Medulla oblongata (tissue), 1 donor: Measurements from ENCODE around the gene ZNF200.
"Not testable (repeated sequence)": the region's sequence is repeated elsewhere in the genome, so short reads cannot be mapped to it uniquely, and the experiment has no call there.

ENCODE experiments used
- DNase-seq: peaks from one replicate; pipeline ENCODE4 v3.0.0-alpha.2; 2015; ENCODE audit errors: extremely low spot score

The ZNF200 gene

DNA sequence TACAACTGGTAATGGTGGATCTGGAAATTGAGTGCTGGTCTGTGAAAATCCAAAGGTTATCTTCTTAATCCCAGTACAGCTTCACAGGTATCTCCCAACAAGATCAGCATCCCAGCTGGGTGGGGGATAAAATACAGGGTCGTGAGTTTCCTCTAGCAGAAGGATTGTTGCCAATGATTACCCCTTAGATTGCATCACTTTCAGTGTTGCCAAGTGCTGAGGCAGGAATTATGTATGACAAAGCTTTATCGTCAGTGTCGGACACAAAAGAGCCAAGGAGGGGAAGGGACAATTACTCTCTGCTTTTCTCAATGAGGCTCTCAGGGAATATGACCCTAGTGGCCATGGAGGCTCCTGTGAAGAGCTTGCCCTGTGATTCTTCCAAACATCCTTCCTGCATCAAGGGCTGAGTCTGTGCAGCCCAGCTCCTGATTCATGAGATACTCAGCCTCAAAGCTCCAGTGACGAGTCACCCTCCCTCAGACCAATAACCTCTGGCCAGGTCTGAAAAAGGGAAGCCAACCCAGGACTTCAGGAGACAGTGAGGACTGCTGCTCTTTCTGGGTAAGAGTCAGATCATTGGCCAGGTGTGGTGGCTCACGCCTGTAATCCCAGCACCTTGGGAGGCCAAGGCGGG lies 31.9 kb downstream of the ZNF200 start:
- DNase-seq: no peak

DNA sequence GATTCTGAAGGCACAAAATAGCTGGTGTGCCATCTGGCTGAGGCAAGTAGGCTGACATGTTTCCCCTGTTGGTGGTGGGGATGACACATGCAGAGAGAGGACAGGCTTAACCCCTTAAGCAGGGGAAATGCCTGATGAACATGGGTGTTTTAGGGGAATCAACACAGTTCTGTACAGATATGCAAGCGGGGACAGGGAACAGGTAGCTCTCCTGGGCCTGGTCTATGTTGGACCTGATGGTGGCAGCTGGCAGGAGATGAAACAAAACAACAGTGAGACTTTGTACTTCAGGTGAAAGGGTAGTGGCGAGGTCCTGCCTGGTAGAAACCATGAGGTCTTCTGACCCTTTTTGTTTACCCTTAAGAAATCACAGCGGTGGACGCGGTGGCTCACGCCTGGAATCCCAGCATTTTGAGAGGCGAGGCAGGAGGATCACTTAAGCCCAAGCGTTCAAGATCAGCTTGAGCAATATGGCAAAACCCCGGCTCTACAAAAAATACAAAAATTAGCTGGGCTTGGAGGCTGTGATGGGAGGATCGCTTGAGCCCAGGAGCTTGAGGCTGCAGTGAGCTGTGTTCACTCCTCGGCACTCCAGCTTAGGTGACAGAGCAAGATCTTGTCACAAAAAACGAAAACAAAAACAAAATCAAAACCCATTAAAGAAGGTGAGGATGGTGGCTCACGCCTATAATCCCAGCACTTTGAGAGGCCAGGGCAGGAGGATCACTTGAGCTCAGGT lies 36.5 kb downstream of the ZNF200 start:
- no peak for DNase-seq

DNA sequence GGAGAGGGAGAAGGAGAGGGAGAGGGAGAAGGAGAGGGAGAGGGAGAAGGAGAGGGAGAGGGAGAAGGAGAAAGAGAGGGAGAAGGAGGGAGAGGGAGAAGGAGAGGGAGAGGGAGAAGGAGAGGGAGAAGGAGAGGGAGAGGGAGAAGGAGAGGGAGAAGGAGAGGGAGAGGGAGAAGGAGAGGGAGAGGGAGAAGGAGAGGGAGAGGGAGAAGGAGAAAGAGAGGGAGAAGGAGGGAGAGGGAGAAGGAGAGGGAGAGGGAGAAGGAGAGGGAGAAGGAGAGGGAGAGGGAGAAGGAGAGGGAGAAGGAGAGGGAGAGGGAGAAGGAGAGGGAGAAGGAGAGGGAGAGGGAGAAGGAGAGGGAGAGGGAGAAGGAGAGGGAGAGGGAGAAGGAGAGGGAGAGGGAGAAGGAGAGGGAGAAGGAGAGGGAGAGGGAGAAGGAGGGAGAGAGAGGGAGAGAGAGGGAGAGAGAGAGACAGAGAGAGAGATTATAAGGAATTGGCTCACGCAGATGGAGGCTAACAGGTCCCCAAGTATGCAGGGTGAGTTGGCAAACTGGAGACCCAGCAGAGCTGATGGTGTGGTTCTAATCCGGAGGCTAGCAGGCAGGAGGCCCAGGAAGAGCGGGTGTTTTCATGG lies 37.1 kb downstream of the ZNF200 start:
- DNase-seq: not testable (repeated sequence)

DNA sequence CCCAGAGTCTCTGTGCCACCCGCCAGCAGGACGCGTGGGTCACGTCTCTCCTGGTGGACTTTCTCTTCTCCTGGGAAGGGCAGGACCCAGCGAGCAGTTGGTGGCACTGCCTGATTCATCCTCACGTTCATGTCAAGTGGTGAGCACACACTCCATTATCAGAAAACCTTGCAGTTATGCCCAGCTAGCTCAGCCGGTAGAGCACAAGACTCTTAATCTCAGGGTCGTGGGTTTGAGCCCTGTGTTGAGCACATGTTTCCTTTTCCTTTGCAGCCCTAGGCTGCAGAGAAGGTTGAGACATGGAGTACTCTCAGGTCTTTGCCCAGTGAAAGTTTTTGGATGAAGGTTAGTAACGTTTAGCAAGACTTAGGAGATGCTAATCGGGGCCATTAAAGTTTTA lies 39.0 kb downstream of the ZNF200 start:
- no peak for DNase-seq

DNA sequence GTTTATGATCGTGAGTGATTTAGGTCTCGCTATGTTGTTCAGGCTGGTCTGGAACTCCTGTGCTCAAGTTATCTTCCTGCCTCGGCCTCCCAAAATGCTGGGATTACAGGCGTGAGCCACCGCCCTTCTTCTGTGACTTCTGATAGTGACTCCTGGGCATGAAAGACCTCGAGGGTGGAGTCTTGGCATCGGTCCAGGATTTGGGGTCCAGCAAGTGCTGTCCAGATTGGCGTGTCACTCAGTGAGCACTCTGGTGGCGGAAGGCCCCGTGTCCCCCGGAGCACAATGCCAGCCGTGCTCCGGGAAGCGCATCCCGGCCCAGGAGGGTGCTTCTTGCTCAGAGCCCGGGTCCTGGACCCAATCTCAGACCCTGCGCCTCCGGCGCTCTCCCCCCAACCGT lies 40.2 kb downstream of the ZNF200 start:
- no peak for DNase-seq

DNA sequence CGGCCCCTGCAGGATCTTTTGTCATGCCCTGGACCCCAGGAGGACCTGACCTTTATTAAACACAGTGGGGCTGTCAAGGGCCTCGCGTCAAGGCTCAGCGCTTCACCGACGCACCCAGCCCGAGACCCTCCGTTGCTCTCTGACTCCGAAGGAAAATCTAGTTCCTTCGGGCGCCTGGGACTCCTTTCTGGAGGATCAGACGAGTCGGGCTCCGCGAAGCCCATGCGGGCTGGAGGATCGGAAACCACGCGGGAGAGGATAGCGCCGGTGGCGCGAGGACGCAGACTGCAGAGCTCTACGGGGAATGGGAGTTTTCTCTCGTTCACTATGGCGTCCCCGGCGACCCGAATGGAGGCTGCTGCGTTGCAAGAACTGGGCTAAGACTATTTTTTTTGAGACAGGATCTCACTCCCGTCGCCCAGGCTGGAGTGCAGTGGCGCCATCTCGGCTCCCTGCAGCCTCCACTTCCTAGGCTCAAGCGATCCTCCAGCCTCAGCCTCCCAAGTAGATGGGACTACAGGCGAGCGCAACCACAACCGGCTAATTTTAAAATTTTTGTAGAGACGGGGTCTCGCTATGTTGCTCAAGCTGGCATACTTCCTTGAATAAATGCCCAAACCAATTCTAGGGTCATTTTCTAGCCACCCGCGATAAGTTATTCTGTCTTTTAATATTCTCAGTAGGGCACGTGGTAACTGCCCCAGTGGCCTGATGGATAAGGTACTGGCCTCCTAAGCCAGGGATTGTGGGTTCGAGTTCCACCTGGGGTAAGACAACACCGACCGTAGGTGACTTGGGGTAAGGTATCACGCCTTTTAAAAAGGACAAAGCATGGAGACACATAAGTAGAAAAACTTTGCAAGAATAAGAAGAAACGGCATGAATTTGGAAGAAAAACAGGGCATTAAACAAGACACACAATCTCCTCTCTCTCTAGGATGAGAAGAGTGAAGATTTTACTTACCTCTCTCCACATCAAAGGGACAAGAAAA lies 41.4 kb downstream of the ZNF200 start:
- no peak for DNase-seq

DNA sequence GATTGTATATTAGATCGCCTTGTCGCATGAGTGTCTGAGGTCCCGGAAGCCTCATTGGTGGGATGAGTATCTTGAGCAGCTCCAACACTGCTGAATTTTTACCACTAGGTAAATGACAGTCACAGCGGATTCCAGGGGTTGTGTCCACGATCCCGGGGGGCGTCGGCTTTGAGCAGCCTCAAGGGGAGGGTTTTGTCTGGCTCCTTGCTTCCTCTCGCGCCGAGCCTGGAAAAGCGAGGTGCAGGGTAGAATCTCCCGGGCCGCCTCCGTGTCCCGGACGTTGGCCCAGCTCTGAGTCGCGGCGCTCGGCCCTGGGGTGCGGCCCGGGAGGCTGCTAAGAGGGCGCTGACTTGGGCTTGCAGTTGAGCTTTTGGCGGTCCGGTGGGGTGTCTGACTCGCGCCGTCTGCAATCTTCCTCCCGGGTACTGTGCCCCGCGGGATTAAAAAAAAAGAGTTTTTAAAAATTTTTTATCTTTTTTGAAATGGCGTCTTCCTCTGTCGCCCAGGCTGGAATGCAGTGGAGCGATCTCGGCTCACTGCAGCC lies 42.4 kb downstream of the ZNF200 start:
- DNase-seq: no peak

DNA sequence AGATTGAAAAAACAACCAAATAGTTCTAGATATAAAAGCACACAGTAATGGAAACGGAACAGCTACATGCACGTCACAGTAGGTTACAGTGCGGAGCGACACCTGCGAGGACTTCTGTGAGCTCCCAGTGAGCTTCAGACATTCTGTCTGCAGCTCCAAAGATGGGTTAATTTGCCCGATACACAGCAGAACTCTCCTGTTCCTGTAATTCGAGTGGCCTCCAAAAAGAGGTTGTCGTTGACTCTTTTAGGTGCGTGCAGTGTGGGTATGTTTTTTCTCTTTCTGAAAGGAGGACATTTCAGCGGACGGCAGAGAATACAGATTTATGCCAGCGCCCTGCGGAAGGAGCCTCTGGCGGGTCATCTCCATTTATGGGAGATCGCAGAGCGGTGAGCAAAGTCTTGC lies 44.0 kb downstream of the ZNF200 start:
- DNase-seq: no peak

DNA sequence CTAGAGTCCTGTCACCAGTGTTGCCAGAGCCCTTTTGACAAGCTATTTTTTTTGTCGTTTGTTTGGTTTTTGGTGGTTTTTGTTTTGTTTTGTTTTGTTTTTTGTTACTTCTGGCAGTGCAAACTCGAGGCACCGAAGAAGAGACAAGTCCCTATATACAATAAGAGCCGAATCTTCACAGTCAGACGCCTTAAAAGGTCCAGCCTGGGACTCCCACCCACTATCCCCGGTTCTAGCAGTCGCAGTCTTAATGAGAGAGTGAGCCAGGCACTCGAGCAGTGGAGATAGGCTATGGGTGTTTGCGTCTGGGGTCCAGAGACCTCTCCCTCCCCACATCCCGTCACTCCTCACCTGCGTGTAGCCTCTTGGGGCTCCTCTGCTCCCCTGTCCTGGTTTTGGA lies 45.1 kb downstream of the ZNF200 start:
- DNase-seq: no peak

DNA sequence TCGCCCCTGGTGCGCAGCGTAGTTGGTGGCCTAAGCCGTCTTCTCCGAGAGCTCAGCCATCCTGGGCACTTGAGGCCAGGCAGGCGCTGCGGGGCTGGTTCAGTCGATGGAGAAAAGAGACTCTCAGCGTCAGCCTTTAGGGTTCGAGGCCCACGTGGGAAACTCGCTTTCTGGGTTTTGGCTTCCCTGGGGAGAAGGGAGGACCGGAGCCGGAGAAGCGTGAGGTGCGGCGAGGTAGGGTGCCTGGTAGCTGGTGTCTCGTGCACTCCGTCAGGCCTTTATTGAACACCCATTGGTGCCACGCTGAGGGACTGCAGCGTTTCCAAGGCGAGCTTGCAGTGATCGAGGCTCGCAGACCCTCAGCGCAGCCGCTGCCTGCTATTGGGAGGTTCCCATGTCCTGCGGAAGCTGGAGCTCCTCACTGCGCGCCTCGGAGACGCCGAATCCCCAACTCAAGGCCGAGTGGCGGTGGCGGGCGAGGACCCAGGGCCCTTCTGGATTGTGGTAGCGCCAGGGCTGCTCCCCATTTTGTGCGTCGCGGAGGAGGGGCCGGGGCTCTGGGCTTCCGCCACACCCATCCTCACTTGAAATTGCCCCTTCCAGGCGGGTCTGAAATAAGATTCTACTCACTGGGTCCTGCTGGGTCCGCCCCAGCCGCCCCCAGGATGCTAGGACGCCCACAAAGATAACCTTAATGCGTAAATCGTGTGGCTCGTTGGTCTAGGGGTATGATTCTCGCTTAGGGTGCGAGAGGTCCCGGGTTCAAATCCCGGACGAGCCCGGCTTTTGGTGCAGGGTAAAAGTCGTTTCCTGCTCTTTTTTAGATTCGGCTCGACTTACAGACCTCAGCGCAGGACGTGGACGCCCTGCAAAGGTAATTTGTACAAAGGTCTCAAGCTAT lies 45.8 kb downstream of the ZNF200 start:
- DNase-seq: no peak

DNA sequence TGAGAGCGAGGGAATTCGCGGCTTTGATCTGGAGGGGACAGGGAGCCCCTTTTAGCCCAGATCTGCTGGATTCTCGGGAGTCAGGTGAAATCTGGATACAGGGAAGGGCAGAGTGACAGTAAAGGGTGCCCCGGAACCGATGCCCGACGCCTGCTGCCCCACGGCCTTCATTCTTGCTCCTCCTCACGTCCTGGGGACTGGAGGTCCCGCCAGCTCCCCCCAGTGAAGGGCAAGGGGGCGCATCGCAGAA lies 46.4 kb downstream of the ZNF200 start:
- no peak for DNase-seq

DNA sequence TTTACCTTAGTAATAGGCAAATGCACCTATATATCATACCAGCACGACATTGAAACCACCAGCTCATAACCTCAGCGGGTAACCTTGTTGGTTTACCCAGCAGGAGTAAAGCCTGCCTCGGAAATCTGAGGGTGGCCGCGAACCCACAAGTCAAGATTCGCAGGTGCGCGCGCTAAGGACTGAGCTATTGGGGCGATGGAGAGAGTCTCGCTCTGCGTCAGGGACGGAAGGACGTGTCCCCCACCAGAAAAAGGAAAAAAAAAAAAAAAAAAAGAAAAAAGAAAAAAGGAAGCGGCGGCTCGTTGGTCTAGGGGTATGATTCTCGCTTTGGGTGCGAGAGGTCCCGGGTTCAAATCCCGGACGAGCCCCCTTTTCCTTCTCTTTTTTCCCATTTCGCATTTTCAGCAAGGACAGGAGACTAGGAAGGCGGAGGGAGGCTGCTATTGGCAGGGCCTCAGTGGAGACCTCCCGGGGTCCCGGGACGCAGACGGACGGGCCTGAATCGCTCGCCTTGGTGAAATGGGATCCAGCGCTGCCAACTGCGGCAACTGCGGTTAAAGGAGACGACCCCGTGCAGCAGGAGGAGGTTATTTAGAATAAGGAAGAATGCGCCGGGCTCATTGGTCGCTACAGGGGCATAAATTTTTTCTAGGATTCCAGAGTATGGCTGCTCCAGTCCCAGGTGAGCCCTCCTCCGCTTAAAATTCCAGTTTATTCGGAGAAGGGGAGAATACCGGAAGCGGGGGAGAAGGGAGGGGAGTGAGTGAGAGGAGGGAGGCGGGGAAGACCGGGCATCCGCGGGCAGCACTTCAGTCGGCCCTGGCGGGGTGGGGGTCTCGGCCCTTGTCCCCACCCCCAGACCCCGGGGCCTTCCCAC lies 46.9 kb downstream of the ZNF200 start, which contains the start of gene OR1F1:
Gene OR1F1, plus strand, starts transcription at position 407 of the 877 bp plus-strand sequence.
- DNase-seq: no peak

DNA sequence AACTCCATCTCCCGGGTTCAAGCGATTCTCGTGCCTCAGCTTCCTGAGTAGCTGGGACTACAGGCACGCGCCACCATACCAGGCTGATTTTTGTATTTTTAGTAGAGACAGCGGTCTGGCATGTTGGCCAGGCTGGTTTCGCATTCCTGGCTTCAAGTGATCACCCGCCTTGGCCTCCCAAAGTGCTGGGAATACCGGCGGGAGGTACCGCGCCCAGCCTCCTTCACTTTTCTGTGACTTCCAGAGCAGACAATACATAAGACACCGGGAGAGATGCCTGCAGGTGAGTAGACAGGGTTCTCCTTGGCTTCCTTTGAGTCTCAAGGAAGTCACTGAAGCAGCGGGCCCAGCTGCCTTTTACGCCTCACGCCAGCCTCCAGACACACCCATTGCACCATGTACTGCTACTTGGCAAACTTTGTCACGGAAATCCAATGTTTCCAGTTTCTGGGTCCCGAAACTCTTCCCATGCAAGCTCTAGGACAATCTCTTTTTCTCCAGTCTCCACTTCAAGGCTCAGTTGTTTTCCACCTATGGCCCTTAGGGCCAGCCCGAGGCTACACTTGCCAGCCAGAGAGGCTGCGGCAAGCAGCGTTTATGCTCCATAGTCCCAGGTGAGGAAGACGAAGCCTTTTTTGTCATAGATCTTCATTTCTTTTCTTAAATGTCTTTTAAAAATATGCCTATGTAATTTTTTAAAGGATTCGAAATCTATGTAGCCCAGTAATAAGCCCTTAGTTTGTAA lies 47.8 kb downstream of the ZNF200 start:
- DNase-seq: no peak

DNA sequence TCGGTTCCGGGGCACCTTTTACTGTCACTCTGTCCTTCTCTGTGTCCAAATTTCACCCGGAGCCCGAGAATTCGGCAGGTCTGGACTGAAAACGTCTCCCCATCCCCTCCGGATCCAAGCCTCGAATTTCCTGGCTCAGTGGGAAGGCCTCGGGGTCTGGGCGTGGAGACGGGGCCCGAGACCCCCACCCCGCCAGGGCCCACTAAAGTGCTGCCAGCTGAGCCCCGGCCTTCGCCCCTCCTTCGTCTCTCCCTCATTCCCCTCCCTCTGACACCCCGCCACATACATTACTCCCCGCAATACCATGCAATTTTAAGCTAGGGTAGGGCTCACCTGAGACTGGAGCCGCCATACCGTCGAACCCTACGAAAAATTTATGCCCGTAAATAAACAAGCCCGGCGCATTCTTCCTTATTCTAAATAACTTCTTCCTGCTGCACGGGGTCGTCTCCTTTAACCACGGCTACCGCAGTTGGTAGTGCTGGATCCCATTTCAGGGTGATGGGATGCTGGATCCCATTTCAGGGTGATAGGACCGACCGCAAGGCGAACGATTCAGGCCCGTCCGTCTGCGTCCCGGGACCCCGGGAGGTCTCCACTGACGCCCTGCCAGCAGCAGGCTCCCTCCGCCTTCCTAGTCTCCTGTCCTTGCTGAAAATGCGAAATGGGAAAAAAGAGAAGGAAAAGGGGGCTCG lies 51.4 kb downstream of the ZNF200 start:
- no peak for DNase-seq

DNA sequence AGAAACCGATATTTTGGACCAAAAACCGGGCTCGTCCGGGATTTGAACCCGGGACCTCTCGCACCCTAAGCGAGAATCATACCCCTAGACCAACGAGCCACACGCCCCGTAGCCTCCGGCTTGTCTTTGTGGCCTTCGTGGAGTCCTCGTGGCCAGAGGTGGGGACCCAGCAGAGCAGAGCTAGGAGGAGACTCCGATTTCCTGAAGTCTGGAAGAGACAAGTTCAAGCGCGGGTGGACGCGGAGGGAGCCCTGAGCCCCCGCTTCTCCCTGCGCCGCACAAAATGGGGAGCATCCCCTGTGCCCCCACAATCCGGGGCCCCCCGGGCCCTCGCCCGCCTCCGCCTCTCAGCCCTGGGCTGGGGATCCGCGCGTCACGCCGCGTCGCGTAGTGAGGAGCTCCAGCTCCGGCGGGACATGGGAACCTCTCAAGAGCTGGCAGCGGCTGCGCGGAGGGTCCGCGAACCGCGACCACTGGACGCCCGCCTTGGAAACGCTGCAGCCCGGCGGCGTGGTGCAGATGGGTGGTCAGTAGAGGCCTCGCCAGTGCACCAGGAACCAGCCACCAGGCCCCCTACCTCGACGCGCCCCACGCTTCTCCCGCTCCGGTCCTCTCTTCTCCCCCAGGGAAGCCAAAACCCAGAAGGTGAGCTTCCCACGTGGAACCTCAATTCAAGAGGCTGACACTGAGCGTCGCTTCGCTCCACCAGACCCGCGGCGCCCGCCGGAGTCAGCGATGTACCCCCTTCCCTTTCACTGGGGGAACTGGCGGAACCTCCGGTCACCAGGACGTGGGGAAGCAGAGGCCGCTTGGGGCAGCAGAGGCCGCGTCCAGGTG lies 52.1 kb downstream of the ZNF200 start:
- no peak for DNase-seq

DNA sequence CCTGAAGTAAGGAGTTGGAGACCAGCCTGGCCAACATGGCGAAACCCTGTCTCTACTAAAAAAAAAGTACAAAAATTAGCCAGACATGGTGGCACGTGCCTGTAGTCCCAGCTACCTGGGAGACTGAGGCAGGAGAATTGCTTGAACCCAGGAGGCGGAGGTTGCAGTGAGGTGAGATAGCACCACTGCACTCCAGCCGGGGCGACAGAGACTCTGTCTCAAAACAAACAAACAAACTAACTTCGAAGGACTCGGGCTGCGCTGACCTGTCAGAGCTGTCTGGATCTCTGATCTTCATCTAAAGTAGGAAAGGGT lies 52.7 kb downstream of the ZNF200 start:
- DNase-seq: not testable (repeated sequence)

DNA sequence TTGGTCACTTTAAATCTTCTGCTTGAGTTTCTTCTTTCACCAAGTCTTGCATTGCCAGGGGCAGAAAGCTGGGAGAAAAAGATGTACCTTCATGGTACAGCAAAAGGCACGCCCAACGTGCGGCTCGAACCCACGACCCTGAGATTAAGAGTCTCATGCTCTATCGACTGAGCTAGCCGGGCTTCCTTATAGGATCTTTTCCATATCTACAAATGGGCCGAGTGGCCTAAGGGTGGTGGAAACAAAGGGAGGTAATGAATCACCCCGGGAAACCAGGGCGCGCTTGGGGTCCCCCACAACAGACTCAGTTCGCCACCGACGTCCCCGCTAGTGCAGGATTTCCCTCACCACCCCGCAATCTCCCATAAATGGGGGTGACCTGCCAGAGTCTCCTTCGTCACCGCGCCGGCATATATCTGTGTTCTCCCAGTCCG lies 54.5 kb downstream of the ZNF200 start:
- DNase-seq: no peak

DNA sequence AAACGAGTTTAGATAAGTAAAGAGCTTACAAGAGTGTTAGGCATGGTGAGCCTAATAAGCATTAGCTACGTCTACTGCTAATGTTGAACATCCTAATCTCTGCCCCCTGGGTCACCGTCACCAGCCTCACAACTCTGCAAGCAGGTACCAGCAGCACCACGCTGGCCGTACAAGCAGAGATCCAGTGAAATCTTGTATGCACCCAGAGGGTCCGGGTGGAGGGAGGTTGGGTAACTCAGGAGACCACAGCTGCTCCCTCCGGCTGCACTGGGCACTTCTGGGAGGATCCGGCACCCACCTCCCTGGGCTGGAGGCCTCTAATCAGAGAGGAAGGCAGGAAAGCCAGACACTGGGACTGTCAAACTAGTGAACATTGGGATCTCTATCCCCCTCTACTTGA lies 55.3 kb downstream of the ZNF200 start:
- DNase-seq: no peak
